GM13977 (cell line): ENCODE data around the gene TMTC3.

Source experiments
- DNase-seq: peaks from one replicate; pipeline ENCODE4 v3.0.0; 2012; ENCODE audit warnings: low spot score
- CTCF ChIP-seq: IDR thresholded peaks from 2 replicates; pipeline ENCODE4 v1.5.1; 2012; ENCODE audit warnings: mild to moderate bottlenecking, control low read depth; ENCODE audit not compliant: insufficient read depth; ENCODE audit errors: extremely low read depth, missing control alignments
- in situ Hi-C: fragments of 300-500 bp; cut with MboI; formaldehyde crosslinking; loops from one replicate; pipeline ENCODE4 v1.12.0; 2022; ENCODE audit warnings: low sequenced_read_pairs, low pct_unique_long_range_greater_than_20kb, mixed read lengths, inconsistent platforms; ENCODE audit not compliant: unreplicated experiment

TMTC3 gene

GRCh38 chr12:88181881-88182280 is 39.8 kb downstream of the TMTC3 start:
- no peak for DNase-seq

GRCh38 chr12:88182416-88182815 is 40.3 kb downstream of the TMTC3 start:
- DNase-seq = no peak
- in situ Hi-C loops = no loop called here
- no peak for TF ChIP-seq CTCF

More at GRCh38 chr12:88181881-88182280, 39.8 kb downstream of the TMTC3 start:
- in situ Hi-C loops = no loop called here
- TF ChIP-seq CTCF = no peak

- TF ChIP-seq CTCF = no peak
- in situ Hi-C loops = no loop called here
- no peak for DNase-seq
Observed at GRCh38 chr12:88184196-88184595, 42.1 kb downstream of the TMTC3 start.

- in situ Hi-C loops = no loop called here
- no peak for DNase-seq
- no peak for TF ChIP-seq CTCF
Observed at GRCh38 chr12:88185279-88185678, 43.2 kb downstream of the TMTC3 start.

- DNase-seq = peak; percentile 17
- TF ChIP-seq CTCF = no peak
- in situ Hi-C loops = no loop called here
Observed at GRCh38 chr12:88185988-88186387, 43.9 kb downstream of the TMTC3 start.

GRCh38 chr12:88187571-88187970 is 45.5 kb downstream of the TMTC3 start:
- no peak for TF ChIP-seq CTCF
- no peak for DNase-seq
- in situ Hi-C loops = no loop called here

- DNase-seq = no peak
- in situ Hi-C loops = no loop called here
- no peak for TF ChIP-seq CTCF
Observed at GRCh38 chr12:88188180-88188579, 46.1 kb downstream of the TMTC3 start.
